Measurements from ENCODE around the gene HSD17B8. TPM values are rescaled to one million over a fixed set of nuclear protein-coding genes. Genes with fewer than 3 reads are reported as not detected.

The HSD17B8 gene
- total and polyA plus RNA-seq, 2 donors (not counting 1 experiment from before 2014, with no cell fraction given) = 10.8 to 25.5 TPM

DNA sequence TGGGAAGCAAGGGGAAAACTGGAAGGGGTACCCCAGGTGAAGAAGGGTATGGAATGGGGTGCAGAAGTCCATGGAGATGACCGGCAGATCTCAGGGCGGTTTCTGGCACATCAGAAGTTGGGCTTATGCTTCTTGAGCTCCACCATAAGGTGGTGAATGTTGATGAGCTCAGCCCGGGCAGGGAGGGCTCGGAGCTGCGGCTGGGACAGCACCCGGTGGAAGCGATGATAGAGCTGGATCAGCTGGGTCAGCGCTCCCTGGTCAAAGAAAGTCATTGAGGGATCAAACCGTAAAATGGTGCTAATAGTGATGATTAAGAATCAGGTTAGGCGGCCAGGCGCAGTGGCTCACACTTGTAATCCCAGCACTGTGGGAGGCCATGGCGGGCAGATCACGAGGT lies 46.3 kb downstream of the HSD17B8 start:
- Histone ChIP-seq H3K9ac (ENCODE audit: low read length) (no peak overlapping the region), H3K27ac (ENCODE audit: low read length in 2 of 2) (no peak overlapping the region), H3K4me1 (ENCODE audit: control insufficient read depth in 2 of 2, insufficient read depth in 2 of 2, low read length in 2 of 2) (peaks cover 12 to 24% of the 10 kb centered on the region in 2 donors), H2AFZ (ENCODE audit: insufficient read depth, low read depth, low read length, poor library complexity, severe bottlenecking) (no peak overlapping the region), H3K4me2 (replicated peaks; ENCODE audit: low read depth, low read length, poor library complexity, severe bottlenecking) (no peak overlapping the region), H3K36me3 (replicated peaks in 1 of 2; ENCODE audit: control extremely low read depth in 1 of 2, control insufficient read depth in 1 of 2, extremely low read depth in 1 of 2, insufficient read depth in 2 of 2, low read length in 1 of 2) (peaks cover 0 to 9% of the 10 kb centered on the region in 2 experiments), H4K20me1 (ENCODE audit: control insufficient read depth, insufficient read depth, low read length, poor library complexity, severe bottlenecking) (no peaks in the 10 kb centered on the region), H3K9me3 (ENCODE audit: control extremely low read depth in 1 of 3, control insufficient read depth in 2 of 3, insufficient read depth in 1 of 3, low read length in 2 of 3) (no peaks in the 10 kb centered on the region), H3K4me3 (ENCODE audit: control extremely low read depth in 1 of 5, extremely low read depth in 1 of 5, insufficient read depth in 1 of 5, low read depth in 2 of 5, low read length in 4 of 5) (no peak overlapping the region), H3K27me3 (replicated peaks in 1 of 4; ENCODE audit: control extremely low read depth in 1 of 4, control insufficient read depth in 3 of 4, insufficient read depth in 4 of 4, low read length in 3 of 4) (peaks cover 0 to 4% (median 0%) of the 10 kb centered on the region in 4 experiments), H3K79me2 (ENCODE audit: control insufficient read depth, insufficient read depth, low read length) (peaks cover 9% of the 10 kb centered on the region)
- Mint-ChIP-seq H3K9me3 (ENCODE audit: insufficient read depth) (no peaks in the 10 kb centered on the region), H3K4me1 (peaks cover 31% of the 10 kb centered on the region), H3K27ac (peak overlapping the region; percentile 97), H3K27me3 (peaks cover 4% of the 10 kb centered on the region), H3K4me3 (peak overlapping the region; percentile 97)
- intact Hi-C loops (cut with micrococcal nuclease) = no loop called here
- ChIA-PET CTCF (interaction anchor here (0.7 to 6.0 kb wide), 6 partner anchors 19 to 250 kb away, joined by 3 to 80 read pairs (median 12); partner anchors contain the start of gene B3GALT4), POLR2A (interaction anchor here (0.5 to 0.6 kb wide), 3 partner anchors 20 to 355 kb away, joined by 3 to 5 read pairs (median 5); no protein-coding TSS in a partner anchor)
- peak; percentile 22 for DNase-seq
- TF ChIP-seq, protein P1, sequence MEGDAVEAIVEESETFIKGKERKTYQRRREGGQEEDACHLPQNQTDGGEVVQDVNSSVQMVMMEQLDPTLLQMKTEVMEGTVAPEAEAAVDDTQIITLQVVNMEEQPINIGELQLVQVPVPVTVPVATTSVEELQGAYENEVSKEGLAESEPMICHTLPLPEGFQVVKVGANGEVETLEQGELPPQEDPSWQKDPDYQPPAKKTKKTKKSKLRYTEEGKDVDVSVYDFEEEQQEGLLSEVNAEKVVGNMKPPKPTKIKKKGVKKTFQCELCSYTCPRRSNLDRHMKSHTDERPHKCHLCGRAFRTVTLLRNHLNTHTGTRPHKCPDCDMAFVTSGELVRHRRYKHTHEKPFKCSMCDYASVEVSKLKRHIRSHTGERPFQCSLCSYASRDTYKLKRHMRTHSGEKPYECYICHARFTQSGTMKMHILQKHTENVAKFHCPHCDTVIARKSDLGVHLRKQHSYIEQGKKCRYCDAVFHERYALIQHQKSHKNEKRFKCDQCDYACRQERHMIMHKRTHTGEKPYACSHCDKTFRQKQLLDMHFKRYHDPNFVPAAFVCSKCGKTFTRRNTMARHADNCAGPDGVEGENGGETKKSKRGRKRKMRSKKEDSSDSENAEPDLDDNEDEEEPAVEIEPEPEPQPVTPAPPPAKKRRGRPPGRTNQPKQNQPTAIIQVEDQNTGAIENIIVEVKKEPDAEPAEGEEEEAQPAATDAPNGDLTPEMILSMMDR (IDR thresholded peaks at IDR 0.05) = no peak
- TF ChIP-seq EZH2 (IDR thresholded peaks at IDR 0.05; ENCODE audit: borderline replicate concordance, insufficient read depth, low read depth, low read length, poor library complexity, severe bottlenecking) = no peak
- over 99% methylated on average over 13 of the region's 13 CpGs for WGBS (ENCODE audit: insufficient coverage)
- no peak for ATAC-seq (ENCODE audit: low read depth)

DNA sequence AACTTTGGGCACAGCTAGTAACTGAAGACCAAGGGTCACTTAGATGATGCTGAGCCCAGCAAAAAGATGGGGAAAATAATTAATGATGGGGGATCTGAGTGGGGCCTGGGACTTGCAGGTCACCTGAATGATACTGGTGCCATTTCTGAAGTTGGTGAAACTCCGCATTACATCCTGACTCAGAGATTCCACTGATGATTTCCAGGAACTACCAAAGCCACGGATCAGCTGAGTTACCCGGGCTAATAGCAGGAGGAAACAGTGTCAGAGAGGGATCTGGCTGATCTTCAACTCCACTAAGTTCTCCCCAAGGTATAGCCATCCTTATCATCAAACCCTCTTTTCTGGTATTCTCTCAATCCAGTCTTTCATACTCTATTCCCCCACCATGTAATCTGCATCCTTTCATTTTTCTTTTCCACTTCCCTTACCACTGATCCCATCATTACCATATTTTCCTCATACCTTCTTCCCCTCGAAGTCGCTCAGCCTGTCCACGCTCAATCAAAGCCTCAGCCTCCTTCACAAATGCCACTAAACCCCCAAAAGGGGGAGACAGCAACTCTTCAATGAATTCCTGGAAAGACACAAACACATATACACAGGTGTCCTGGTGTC lies 47.0 kb downstream of the HSD17B8 start:
- H3K27ac ChIP-seq (ENCODE audit: low read length in 2 of 2) = no peak overlapping the region
- DNase-seq = no peak
- H3K4me1 ChIP-seq (ENCODE audit: control insufficient read depth in 2 of 2, insufficient read depth in 2 of 2, low read length in 2 of 2) = peaks cover 12 to 24% of the 10 kb centered on the region in 2 donors
- TF ChIP-seq, protein P1 (IDR thresholded peaks at IDR 0.05) = no peak
- no peak for TF ChIP-seq EZH2 (IDR thresholded peaks at IDR 0.05; ENCODE audit: borderline replicate concordance, insufficient read depth, low read depth, low read length, poor library complexity, severe bottlenecking)
- Mint-ChIP-seq H3K4me1 (peaks cover 31% of the 10 kb centered on the region), H3K27ac (peak overlapping the region; percentile 1), H3K4me3 (peak overlapping the region; percentile 53), H3K27me3 (no peaks in the 10 kb centered on the region), H3K9me3 (ENCODE audit: insufficient read depth) (no peaks in the 10 kb centered on the region)
- no peaks in the 10 kb centered on the region for H3K9me3 ChIP-seq (ENCODE audit: control extremely low read depth in 1 of 3, control insufficient read depth in 2 of 3, insufficient read depth in 1 of 3, low read length in 2 of 3)
- WGBS (ENCODE audit: insufficient coverage) = 90% methylated on average over 6 of the region's 6 CpGs
- ATAC-seq (ENCODE audit: low read depth) = no peak
- no peak overlapping the region for H3K4me3 ChIP-seq (ENCODE audit: control extremely low read depth in 1 of 5, extremely low read depth in 1 of 5, insufficient read depth in 1 of 5, low read depth in 2 of 5, low read length in 4 of 5)
- ChIA-PET POLR2A (interaction anchor here (0.6 kb wide), 1 partner anchor 106 kb away, joined by 5 read pairs; no protein-coding TSS in a partner anchor), CTCF (interaction anchor here (0.7 to 6.0 kb wide), 4 partner anchors 30 to 251 kb away, joined by 3 to 80 read pairs (median 9); no protein-coding TSS in a partner anchor)
- peaks cover 9% of the 10 kb centered on the region for H3K79me2 ChIP-seq (ENCODE audit: control insufficient read depth, insufficient read depth, low read length)
- H4K20me1 ChIP-seq (ENCODE audit: control insufficient read depth, insufficient read depth, low read length, poor library complexity, severe bottlenecking) = no peaks in the 10 kb centered on the region
- H3K36me3 ChIP-seq (replicated peaks in 1 of 2; ENCODE audit: control extremely low read depth in 1 of 2, control insufficient read depth in 1 of 2, extremely low read depth in 1 of 2, insufficient read depth in 2 of 2, low read length in 1 of 2) = peaks cover 0 to 9% of the 10 kb centered on the region in 2 experiments
- H2AFZ ChIP-seq (ENCODE audit: insufficient read depth, low read depth, low read length, poor library complexity, severe bottlenecking) = no peak overlapping the region
- no peak overlapping the region for H3K4me2 ChIP-seq (replicated peaks; ENCODE audit: low read depth, low read length, poor library complexity, severe bottlenecking)
- intact Hi-C loops (cut with micrococcal nuclease) = no loop called here
- no peaks in the 10 kb centered on the region for H3K27me3 ChIP-seq (replicated peaks in 1 of 4; ENCODE audit: control extremely low read depth in 1 of 4, control insufficient read depth in 3 of 4, insufficient read depth in 4 of 4, low read length in 3 of 4)
- H3K9ac ChIP-seq (ENCODE audit: low read length) = no peak overlapping the region

Data from B cell (primary cell).